Measurements from ENCODE around the gene IL27RA. TPM values are rescaled to one million over a fixed set of nuclear protein-coding genes. Genes with fewer than 3 reads are reported as not detected.
A peak's percentile ranks its signal among the peaks of the same experiment; 100 is the strongest.
"Not testable (repeated sequence)": the region's sequence is repeated elsewhere in the genome, so short reads cannot be mapped to it uniquely, and the experiment has no call there.

IL27RA gene
- total RNA-seq, 2 experiments from 2014 or later: 5.2 to 9.0 TPM

DNA sequence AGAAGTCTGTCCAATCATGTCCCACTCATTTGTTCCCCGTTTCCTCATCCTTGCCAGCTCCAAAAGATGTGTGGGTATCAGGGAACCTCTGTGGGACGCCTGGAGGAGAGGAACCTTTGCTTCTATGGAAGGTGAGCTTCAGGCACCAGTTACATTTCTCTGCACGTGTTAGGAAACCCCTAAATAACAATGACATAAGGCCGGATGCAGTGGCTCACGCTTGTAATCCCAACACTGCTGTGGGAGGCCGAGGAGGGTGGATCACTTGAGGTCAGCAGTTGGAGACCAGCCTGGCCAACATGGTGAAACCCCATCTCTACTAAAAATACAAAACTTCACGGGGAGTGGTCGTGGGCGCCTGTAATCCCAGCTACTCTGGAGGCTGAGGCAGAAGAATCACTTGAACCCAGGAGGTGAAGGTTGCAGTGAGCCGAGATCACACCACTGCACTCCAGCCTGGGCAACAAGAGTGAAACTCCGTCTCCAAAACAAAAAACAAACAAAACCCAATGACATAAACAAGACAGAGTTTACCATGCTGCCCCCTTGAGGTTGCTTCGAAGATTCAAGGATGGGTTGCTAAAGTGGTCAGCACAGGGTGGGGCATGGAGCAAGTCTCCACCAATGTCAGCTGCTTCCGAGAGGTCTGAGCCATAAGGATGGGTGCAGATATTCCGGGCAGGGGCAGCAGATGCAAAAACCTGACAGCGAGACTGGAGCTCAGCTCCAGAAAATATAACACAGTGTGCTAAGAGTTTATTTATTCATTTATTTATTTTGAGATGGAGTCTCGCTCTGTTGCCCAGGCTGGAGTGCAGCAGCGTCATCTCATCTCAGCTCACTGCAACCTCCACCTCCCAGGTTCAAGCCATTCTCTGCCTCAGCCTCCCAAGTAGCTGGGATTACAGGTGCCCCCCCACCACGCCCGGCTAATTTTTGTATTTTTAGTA lies 11.4 kb downstream of the IL27RA start:
- H3K36me3 ChIP-seq (ENCODE audit: insufficient read depth, low read length); H4K20me1 ChIP-seq (ENCODE audit: insufficient read depth, low read length); H3K4me2 ChIP-seq (ENCODE audit: low read length); H3K27ac ChIP-seq (ENCODE audit: low read depth, low read length, poor library complexity, severe bottlenecking); BruUV-seq (replicated peaks); H3K4me3 ChIP-seq (ENCODE audit: low read depth, low read length, poor library complexity, severe bottlenecking); H3K79me2 ChIP-seq (ENCODE audit: insufficient read depth, low read depth, low read length); H3K9me3 ChIP-seq (ENCODE audit: low read length); H3K9me2 ChIP-seq (ENCODE audit: insufficient read depth, low read length); POLR2A ChIA-PET: not testable (repeated sequence)
- TF ChIP-seq CTCF (conservative IDR thresholded peaks at IDR 0.05; ENCODE audit: low read length): peak; percentile 78
- CTCF ChIA-PET (ENCODE audit: unreplicated experiment): interaction anchor here (0.5 to 0.6 kb wide), 3 partner anchors 17 to 181 kb away, joined by 3 read pairs; no protein-coding TSS in a partner anchor
- intact Hi-C loops (cut with micrococcal nuclease; ENCODE audit: unreplicated experiment): loop anchor here (1.0 kb wide), 1 partner anchor 163 kb away; no protein-coding TSS in a partner anchor
- Histone ChIP-seq H3K4me1 (ENCODE audit: insufficient read depth, low read length, poor library complexity, severe bottlenecking) (peaks cover 12% of the 10 kb centered on the region), H2AFZ (ENCODE audit: low read length) (peak overlapping the region; percentile 32; the same call in 1 of the 2 replicates)
- peak; percentile 74 for DNase-seq (ENCODE audit: low spot score)

GRCh38 chr19:14047866-14048265 lies 16.3 kb downstream of the IL27RA start:
- H3K9me3 ChIP-seq (ENCODE audit: low read length); H3K4me2 ChIP-seq (ENCODE audit: low read length); H3K36me3 ChIP-seq (ENCODE audit: insufficient read depth, low read length); H4K20me1 ChIP-seq (ENCODE audit: insufficient read depth, low read length); H2AFZ ChIP-seq (ENCODE audit: low read length); intact Hi-C loops (cut with micrococcal nuclease; ENCODE audit: unreplicated experiment); BruUV-seq (replicated peaks); H3K4me3 ChIP-seq (ENCODE audit: low read depth, low read length, poor library complexity, severe bottlenecking); DNase-seq (ENCODE audit: low spot score); H3K79me2 ChIP-seq (ENCODE audit: insufficient read depth, low read depth, low read length); H3K9me2 ChIP-seq (ENCODE audit: insufficient read depth, low read length); H3K4me1 ChIP-seq (ENCODE audit: insufficient read depth, low read length, poor library complexity, severe bottlenecking); H3K27ac ChIP-seq (ENCODE audit: low read depth, low read length, poor library complexity, severe bottlenecking): not testable (repeated sequence)
- ChIA-PET POLR2A (interaction anchor here (1.1 kb wide), 1 partner anchor 63 kb away, joined by 4 read pairs; no protein-coding TSS in a partner anchor), CTCF (ENCODE audit: unreplicated experiment) (interaction anchor here (0.5 to 0.6 kb wide), 2 partner anchors 12 to 175 kb away, joined by 3 read pairs; no protein-coding TSS in a partner anchor)

GRCh38 chr19:14048443-14049153 lies 17.0 kb downstream of the IL27RA start:
- Histone ChIP-seq H2AFZ (ENCODE audit: low read length) (no peak overlapping the region), H3K4me2 (ENCODE audit: low read length) (no peak overlapping the region), H3K79me2 (ENCODE audit: insufficient read depth, low read depth, low read length) (no peaks in the 10 kb centered on the region), H3K4me3 (ENCODE audit: low read depth, low read length, poor library complexity, severe bottlenecking) (no peak overlapping the region), H3K36me3 (ENCODE audit: insufficient read depth, low read length) (peaks cover 9% of the 10 kb centered on the region), H3K4me1 (ENCODE audit: insufficient read depth, low read length, poor library complexity, severe bottlenecking) (no peaks in the 10 kb centered on the region), H3K27ac (ENCODE audit: low read depth, low read length, poor library complexity, severe bottlenecking) (no peak overlapping the region), H3K9me2 (ENCODE audit: insufficient read depth, low read length) (no peaks in the 10 kb centered on the region), H4K20me1 (ENCODE audit: insufficient read depth, low read length) (no peaks in the 10 kb centered on the region), H3K9me3 (ENCODE audit: low read length) (no peaks in the 10 kb centered on the region)
- peak; percentile 67 for DNase-seq (ENCODE audit: low spot score)
- intact Hi-C loops (cut with micrococcal nuclease; ENCODE audit: unreplicated experiment): no loop called here
- POLR2A ChIA-PET: interaction anchor here (0.7 kb wide), 1 partner anchor 168 kb away, joined by 4 read pairs; no protein-coding TSS in a partner anchor
- TF ChIP-seq CTCF (conservative IDR thresholded peaks at IDR 0.05; ENCODE audit: low read length) (peak; percentile 97), EZH2phosphoT487 (IDR thresholded peaks at IDR 0.05; ENCODE audit: borderline replicate concordance, low read depth, low read length) (no peak)
- CTCF ChIA-PET (ENCODE audit: unreplicated experiment): interaction anchor here (0.5 to 0.6 kb wide), 2 partner anchors 13 to 176 kb away, joined by 3 read pairs; no protein-coding TSS in a partner anchor
- BruUV-seq (replicated peaks): no TSS peak

All from OCI-LY7 (cell line).